K562 (cell line): ENCODE measurements around the gene GRID2IP. TPM values are rescaled to one million over a fixed set of nuclear protein-coding genes. Genes with fewer than 3 reads are reported as not detected.

Source experiments
- ARID1B ChIP-seq: fragments of 450-650 bp; IDR thresholded peaks from 2 replicates; pipeline ENCODE4 v1.6.1; 2016; ENCODE audit warnings: antibody characterized with exemption, mild to moderate bottlenecking, inconsistent platforms
- HLTF ChIP-seq: fragments of 450-650 bp; IDR thresholded peaks from 2 replicates; pipeline ENCODE4 v1.6.1; 2016
- IRF2 ChIP-seq: sonication (generic); formaldehyde crosslinking; IDR thresholded peaks from 2 replicates; pipeline ENCODE4 v1.8.1; 2022; ENCODE audit warnings: mild to moderate bottlenecking, missing genetic modification reagents
- MCM5 ChIP-seq: fragments of 450-650 bp; IDR thresholded peaks from 2 replicates; pipeline ENCODE4 v1.6.1; 2016; ENCODE audit warnings: low read depth
- MYC ChIP-seq, 2 experiments: fragments of 250-450 bp in 1 of 2; sonication (Bioruptor Pico) in 1 of 2; IDR thresholded peaks; 2 replicates each; pipeline versions ENCODE4 v1.5.1 to v1.6.1; 2012 to 2021; ENCODE audit warnings: low read depth in 2 of 2, borderline replicate concordance in 1 of 2, improper control_type of control experiment in 1 of 2, low read length in 1 of 2, mild to moderate bottlenecking in 1 of 2, moderate library complexity in 1 of 2
- NCOA6 ChIP-seq: fragments of 450-650 bp; IDR thresholded peaks from 2 replicates; pipeline ENCODE4 v1.6.1; 2017; ENCODE audit warnings: mild to moderate bottlenecking
- SUPT5H ChIP-seq: fragments of 450-650 bp; IDR thresholded peaks from 2 replicates; pipeline ENCODE4 v1.6.1; 2016
- TRIM24 ChIP-seq, 2 experiments: fragments of 450-650 bp; IDR thresholded peaks; 2 replicates each; pipeline ENCODE4 v1.6.1; 2016
- ZBED1 ChIP-seq: IDR thresholded peaks from 2 replicates; pipeline ENCODE4 v1.6.1; 2014
- ZBTB40 ChIP-seq, 2 experiments: fragments of 450-650 bp in 1 of 2; sonication (generic) in 1 of 2; formaldehyde crosslinking in 1 of 2; IDR thresholded peaks; 2 replicates each; pipeline versions ENCODE4 v1.7.1 to v1.9.0; 2016 to 2022; ENCODE audit warnings: inconsistent platforms in 1 of 2, mild to moderate bottlenecking in 1 of 2, missing genetic modification reagents in 1 of 2
- ZBTB49 ChIP-seq: sonication (generic); formaldehyde crosslinking; IDR thresholded peaks from 2 replicates; pipeline ENCODE4 v1.8.0; 2022; ENCODE audit warnings: missing genetic modification reagents, mild to moderate bottlenecking, borderline replicate concordance
- ZBTB8A ChIP-seq: fragments of 450-650 bp; IDR thresholded peaks from 2 replicates; pipeline ENCODE4 v1.6.1; 2018; ENCODE audit warnings: mild to moderate bottlenecking, moderate library complexity; ENCODE audit not compliant: partially characterized antibody
- ZNF140 ChIP-seq: fragments of 250-450 bp; sonication (Bioruptor Pico); IDR thresholded peaks from 2 replicates; pipeline ENCODE4 v1.8.0; 2021; ENCODE audit warnings: moderate library complexity, mild to moderate bottlenecking, inconsistent platforms
- ZNF76 ChIP-seq: fragments of 250-450 bp; sonication (Bioruptor Pico); IDR thresholded peaks from 2 replicates; pipeline ENCODE4 v1.4.0; 2020; ENCODE audit warnings: mild to moderate bottlenecking, moderate library complexity, borderline replicate concordance
- polyA plus RNA-seq, 8 experiments: library from polyadenylated mRNA; depleted of rRNA in 4 of 8; stranded (reverse) in 5 of 8; unstranded in 3 of 8; fragments of >200 nt; fragmentation: Nextera tagmentation in 2 of 8; fragmentation: Illumina TruSeq in 1 of 8; extraction: Ambion mirVana in 2 of 8; extraction: Trizol in 1 of 8; gene quantifications; 2 replicates each; pipeline versions ENCODE4 v1.2.1 to v1.2.3, GENCODE V29; 2011 to 2014; ENCODE audit warnings: inconsistent platforms in 1 of 8, missing spikeins in 1 of 8
- total RNA-seq, 7 experiments: library from RNA; depleted of rRNA in 6 of 7; stranded (reverse); fragments of >200 nt in 6 of 7; fragmentation: Illumina TruSeq in 2 of 7; extraction: Trizol in 2 of 7; gene quantifications; 2 replicates each; pipeline versions ENCODE4 v1.2.1 to v1.2.3, GENCODE V29; 2011 to 2021; ENCODE audit warnings: low replicate concordance in 1 of 7
- TF ChIP-seq, protein P1 (sequence below): fragments of 250-450 bp; sonication (Bioruptor Pico); IDR thresholded peaks from 2 replicates; pipeline ENCODE4 v1.4.0; 2020; ENCODE audit warnings: mild to moderate bottlenecking, moderate library complexity, borderline replicate concordance

The GRID2IP gene
- total and polyA plus RNA-seq, 9 of the 15 experiments (the other 6 are each of a cell fraction or from before 2014, with no cell fraction given) = not detected

DNA sequence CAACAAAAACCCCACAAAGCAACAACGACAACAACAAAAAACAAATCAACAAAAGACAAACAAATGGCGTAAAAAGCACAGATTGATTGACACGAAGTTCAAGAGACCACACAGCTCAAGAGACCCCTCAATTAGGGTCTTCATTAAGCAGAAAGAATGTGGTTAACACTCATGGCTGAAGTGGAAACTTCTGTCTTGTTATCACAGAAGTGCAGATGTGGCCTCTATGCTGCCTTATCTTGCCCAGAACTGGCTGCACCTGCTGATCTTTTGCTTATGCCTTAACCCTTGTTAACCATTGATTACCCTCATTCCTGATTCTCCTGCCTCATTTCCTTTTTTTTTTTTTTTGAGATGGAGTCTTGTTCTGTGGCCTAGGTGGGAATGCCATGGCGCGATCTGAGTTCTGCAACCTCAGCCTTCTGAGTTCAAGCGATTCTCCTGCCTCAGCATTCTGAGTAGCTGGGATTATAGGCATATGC, 100.0 kb downstream of the GRID2IP start (continued):
- TF ChIP-seq ZBTB40 (IDR thresholded peaks at IDR 0.05) (0 out of 2 replicates have a peak, but pooled peaks have one; percentile 44), ZBTB40 (CRISPR knock-in tag; IDR thresholded peaks at IDR 0.05) (no peak), SUPT5H (no peak), IRF2 (CRISPR knock-in tag) (no peak), ZBTB49 (CRISPR knock-in tag) (no peak), ZNF140 (CRISPR knock-in tag) (no peak), MCM5 (no peak), ARID1B (peak; percentile 99), ZNF76 (no peak), NCOA6 (no peak), ZBTB8A (no peak), MYC (IDR thresholded peaks at IDR 0.05; ENCODE audit: low read depth, low read length) (peak; percentile 58), MYC (CRISPR knock-in tag; IDR thresholded peaks at IDR 0.05; ENCODE audit: borderline replicate concordance, low read depth) (no peak), TRIM24 (IDR thresholded peaks at IDR 0.05) (peak; percentile 90 to 95), ZBED1 (no peak; the same call in 1 of the 2 replicates), HLTF (peak; percentile 94)
- TF ChIP-seq, protein P1, sequence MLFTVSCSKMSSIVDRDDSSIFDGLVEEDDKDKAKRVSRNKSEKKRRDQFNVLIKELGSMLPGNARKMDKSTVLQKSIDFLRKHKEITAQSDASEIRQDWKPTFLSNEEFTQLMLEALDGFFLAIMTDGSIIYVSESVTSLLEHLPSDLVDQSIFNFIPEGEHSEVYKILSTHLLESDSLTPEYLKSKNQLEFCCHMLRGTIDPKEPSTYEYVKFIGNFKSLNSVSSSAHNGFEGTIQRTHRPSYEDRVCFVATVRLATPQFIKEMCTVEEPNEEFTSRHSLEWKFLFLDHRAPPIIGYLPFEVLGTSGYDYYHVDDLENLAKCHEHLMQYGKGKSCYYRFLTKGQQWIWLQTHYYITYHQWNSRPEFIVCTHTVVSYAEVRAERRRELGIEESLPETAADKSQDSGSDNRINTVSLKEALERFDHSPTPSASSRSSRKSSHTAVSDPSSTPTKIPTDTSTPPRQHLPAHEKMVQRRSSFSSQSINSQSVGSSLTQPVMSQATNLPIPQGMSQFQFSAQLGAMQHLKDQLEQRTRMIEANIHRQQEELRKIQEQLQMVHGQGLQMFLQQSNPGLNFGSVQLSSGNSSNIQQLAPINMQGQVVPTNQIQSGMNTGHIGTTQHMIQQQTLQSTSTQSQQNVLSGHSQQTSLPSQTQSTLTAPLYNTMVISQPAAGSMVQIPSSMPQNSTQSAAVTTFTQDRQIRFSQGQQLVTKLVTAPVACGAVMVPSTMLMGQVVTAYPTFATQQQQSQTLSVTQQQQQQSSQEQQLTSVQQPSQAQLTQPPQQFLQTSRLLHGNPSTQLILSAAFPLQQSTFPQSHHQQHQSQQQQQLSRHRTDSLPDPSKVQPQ (CRISPR knock-in tag) = no peak
